Left ventricle myocardium inferior (tissue), 1 donor: Measurements from ENCODE around the gene COG2. TPM values are rescaled to one million over a fixed set of nuclear protein-coding genes. Genes with fewer than 3 reads are reported as not detected.

Source experiments
- DNase-seq: peaks from one replicate; pipeline ENCODE4 v3.0.0-alpha.2; 2020
- H3K27ac ChIP-seq: fragments of 200-600 bp; replicated peaks from 2 replicates; pipeline ENCODE4 v1.8.0; 2021
- H3K27me3 ChIP-seq: fragments of 200-600 bp; 2 replicates; pipeline ENCODE4 v1.8.0; 2021; ENCODE audit warnings: low read depth
- H3K36me3 ChIP-seq: fragments of 200-600 bp; 2 replicates; pipeline ENCODE4 v1.8.0; 2021
- H3K4me1 ChIP-seq: fragments of 200-600 bp; 2 replicates; pipeline ENCODE4 v1.8.0; 2021
- H3K4me3 ChIP-seq: fragments of 200-600 bp; 2 replicates; pipeline ENCODE4 v1.8.0; 2021; ENCODE audit warnings: mild to moderate bottlenecking, moderate library complexity
- H3K9me3 ChIP-seq: fragments of 200-600 bp; replicated peaks from 2 replicates; pipeline ENCODE4 v1.8.0; 2021
- intact Hi-C: fragments of 100-400 bp; cut with micrococcal nuclease; formaldehyde crosslinking; loops from one replicate; pipeline ENCODE4 v1.11.0; 2022
- total RNA-seq: library from RNA; stranded (reverse); fragmentation: NEBNext Ultra II Directional; extraction: Animal tissue kit (Norgen Biotek cat#: 25700); gene quantifications from one replicate; pipeline ENCODE4 v1.2.1, GENCODE V29; 2021
- TF ChIP-seq, protein P1 (sequence below): fragments of 200-600 bp; IDR thresholded peaks from 2 replicates; pipeline ENCODE4 v1.8.0; 2021; ENCODE audit warnings: antibody characterized with exemption, mild to moderate bottlenecking, borderline replicate concordance
- donor health status: DM: no; HTN: yes; CAD: no; lungs with severe emphysema.

COG2 gene
- total RNA-seq, 1 donor from 2014 or later: 25.6 TPM

DNA sequence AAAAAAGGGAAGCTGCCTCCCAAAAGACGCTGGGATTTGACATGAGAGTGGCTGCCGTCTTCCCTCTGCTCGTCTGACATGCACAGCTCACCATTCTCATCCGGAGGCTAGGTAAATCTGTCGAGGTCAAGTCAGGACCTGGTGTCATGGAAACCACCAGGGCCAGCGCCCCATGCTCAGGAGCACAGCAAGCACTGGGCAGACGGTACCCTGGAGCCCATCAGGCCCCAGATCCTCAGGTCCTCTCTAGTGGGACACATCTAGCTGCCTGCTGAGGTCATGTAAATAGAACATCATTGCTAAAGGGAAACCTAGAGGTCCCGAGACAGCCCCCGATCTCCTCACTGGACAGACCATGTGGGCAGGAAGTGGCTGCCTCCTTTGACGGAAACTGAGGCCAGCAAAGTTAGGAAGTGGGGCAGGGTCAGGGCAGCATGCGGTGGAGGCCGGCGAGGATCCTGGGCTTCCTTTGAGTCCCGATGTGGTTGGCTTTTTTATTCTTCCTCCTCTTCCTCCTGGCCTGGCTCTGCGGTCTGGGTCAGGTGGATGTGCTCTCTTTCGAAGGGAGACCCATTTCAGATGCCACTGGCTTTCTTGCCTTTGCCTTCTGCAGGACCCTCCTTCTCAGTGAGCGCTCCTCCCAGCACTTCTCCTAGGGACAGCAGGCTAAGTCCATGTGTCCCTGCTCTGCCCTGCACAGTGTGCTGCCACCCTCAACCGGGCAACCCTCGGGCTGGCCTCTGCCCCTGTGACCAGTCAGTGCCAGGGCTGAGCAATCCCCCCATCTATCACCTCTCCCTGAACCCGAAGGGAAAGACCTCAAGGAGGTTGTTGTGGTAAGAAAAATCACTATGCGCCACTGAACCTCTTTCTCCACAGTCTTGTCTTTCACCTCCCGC is 65.7 kb downstream of the COG2 start:
- no peaks in the 10 kb centered on the region for H3K27me3 ChIP-seq
- no peak for DNase-seq

DNA sequence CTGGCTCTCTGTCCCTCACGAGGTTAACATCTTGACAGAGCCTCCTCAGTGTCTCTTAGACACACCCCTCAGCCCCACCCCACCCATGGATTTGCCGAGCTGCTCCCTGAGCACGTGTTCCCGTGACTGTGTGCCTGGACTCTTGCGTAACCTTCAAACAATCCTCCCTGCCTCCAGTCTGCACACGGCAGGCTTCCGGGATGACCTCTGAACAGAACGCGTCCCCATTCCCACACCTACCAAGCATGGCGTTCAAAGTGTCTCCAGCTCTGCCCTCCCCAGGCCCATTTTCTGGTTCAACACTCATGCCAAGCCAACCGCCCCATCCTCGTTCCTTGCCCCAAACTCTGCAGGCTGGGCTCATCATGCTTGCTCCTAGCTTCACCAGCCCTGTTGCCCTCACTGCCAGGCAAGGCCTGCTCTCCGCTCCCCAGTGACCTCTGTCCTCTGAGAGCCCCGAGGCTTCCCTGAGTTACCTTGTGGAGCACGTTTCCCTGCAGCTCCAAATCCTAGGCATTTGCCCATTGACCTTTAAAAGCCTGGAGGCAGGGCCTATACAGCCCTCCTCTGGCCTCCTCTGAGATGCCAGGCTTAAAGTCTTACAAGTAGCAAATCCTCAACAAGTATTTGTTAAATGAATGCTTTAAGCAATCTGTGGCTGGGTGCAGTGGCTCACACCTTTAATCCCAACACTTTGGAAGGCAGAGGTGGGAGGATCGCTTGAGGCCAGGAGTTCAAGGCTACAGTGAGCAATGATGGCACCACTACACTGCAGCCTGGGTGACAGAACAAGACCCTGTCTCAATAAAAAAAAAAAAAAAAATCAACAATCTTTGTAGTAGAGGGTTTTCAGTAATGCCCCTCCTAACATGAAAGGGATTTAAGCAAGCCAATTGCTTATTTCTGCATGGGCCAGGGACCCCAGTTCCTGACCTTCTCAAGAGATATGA is 66.6 kb downstream of the COG2 start:
- Histone ChIP-seq H3K9me3 (no peaks in the 10 kb centered on the region), H3K4me3 (peak overlapping the region; percentile 68), H3K27ac (peak overlapping the region; percentile 47), H3K27me3 (no peaks in the 10 kb centered on the region), H3K36me3 (peaks cover 17% of the 10 kb centered on the region), H3K4me1 (peaks cover 65% of the 10 kb centered on the region)
- intact Hi-C loops: no loop called here
- TF ChIP-seq, protein P1, sequence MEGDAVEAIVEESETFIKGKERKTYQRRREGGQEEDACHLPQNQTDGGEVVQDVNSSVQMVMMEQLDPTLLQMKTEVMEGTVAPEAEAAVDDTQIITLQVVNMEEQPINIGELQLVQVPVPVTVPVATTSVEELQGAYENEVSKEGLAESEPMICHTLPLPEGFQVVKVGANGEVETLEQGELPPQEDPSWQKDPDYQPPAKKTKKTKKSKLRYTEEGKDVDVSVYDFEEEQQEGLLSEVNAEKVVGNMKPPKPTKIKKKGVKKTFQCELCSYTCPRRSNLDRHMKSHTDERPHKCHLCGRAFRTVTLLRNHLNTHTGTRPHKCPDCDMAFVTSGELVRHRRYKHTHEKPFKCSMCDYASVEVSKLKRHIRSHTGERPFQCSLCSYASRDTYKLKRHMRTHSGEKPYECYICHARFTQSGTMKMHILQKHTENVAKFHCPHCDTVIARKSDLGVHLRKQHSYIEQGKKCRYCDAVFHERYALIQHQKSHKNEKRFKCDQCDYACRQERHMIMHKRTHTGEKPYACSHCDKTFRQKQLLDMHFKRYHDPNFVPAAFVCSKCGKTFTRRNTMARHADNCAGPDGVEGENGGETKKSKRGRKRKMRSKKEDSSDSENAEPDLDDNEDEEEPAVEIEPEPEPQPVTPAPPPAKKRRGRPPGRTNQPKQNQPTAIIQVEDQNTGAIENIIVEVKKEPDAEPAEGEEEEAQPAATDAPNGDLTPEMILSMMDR: no peak
- DNase-seq: peak; percentile 40

More for the DNA sequence above, 65.7 kb downstream of the COG2 start:
- Histone ChIP-seq H3K4me3 (peak overlapping the region; percentile 68), H3K9me3 (no peaks in the 10 kb centered on the region), H3K27ac (peak overlapping the region; percentile 27), H3K4me1 (peaks cover 56% of the 10 kb centered on the region), H3K36me3 (peaks cover 23% of the 10 kb centered on the region)
- intact Hi-C loops: no loop called here
- TF ChIP-seq, protein P1: no peak

DNA sequence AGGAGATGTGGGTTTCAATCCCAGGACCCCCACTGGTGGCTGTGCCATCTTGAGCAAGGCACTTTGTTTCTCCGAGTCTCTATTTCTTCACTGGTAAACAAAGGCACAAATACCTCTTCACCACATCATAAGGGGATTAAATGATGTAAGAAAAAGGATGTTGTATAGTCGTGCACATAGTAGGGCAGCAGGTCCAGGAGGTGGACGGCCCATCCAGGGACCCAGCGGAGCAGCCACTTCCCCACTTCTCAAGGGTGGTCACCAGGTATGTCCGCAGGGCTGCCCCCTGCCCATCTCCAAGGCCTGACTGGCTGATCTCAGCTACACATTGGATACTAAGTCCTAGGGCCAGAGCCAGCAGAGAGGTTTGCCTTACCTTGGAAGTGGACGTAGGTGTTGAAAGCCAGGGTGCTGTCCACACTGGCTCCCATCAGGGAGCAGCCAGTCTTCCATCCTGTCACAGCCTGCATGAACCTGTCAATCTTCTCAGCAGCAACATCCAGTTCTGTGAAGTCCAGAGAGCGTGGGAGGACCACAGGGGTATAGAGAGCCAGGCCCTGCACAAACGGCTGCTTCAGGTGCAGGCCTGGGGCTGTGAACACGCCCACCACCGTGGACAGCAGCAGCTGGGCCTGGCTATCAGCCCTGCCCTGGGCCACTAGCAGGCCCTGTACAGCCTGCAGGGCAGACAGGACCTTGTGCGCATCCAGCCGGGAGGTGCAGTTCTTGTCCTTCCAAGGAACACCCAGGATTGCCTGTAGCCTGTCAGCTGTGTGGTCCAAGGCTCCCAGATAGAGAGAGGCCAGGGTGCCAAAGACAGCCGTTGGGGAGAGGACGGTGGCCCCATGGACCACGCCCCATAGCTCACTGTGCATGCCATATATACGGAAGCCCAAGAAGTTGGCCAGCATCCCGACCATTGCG is 67.6 kb downstream of the COG2 start:
- H3K4me3 ChIP-seq: peak overlapping the region; percentile 68
- no peak for DNase-seq
- H3K36me3 ChIP-seq: peaks cover 7% of the 10 kb centered on the region
- H3K9me3 ChIP-seq: no peaks in the 10 kb centered on the region
- TF ChIP-seq, protein P1: no peak
- H3K27ac ChIP-seq: peak overlapping the region; percentile 8
- intact Hi-C loops: no loop called here
- peaks cover 74% of the 10 kb centered on the region for H3K4me1 ChIP-seq
- H3K27me3 ChIP-seq: no peaks in the 10 kb centered on the region

DNA sequence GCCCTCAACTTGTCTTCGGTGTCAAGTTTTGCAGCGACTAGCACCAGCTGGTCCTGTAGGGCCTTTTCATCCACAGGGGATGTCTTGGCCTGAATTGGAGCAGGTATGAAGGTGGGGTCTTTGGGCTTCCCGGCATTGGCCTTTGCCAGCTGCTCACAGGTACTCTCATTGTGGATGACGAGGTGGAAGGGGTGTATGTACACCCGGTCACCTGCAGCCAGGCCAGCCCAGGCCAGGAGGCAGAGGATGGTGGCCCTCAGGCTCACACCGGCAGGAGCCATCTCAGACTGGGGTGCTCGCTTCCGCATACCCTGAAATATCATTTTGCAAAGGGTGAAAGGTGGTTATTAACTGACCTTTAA is 68.2 kb downstream of the COG2 start:
- Histone ChIP-seq H3K36me3 (peaks cover 4% of the 10 kb centered on the region), H3K9me3 (no peaks in the 10 kb centered on the region), H3K27me3 (no peaks in the 10 kb centered on the region), H3K4me3 (peak overlapping the region; percentile 68), H3K4me1 (peaks cover 78% of the 10 kb centered on the region), H3K27ac (peak overlapping the region; percentile 8)
- intact Hi-C loops: no loop called here
- DNase-seq: no peak
- TF ChIP-seq, protein P1: no peak

DNA sequence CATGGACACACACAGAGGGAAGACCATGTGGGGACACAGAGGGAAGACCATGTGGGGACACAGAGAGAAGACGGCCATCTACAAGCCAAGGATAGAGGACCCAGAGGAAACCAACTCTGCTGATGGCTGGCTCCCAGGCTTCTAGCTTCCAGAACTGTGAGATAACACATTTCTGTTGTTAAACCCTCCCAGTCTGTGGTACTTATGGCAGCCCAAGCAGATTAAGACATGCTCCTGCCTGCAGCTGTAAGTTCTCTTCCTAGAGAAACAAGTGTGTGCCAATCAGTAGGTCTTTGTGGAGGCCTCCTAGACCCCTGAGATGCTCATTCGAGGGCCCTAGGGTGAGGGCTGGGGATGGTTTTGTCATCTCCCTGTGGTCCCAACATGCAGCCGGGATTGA is 69.0 kb downstream of the COG2 start:
- DNase-seq: no peak
- TF ChIP-seq, protein P1: no peak
- peaks cover 4% of the 10 kb centered on the region for H3K36me3 ChIP-seq
- no peaks in the 10 kb centered on the region for H3K27me3 ChIP-seq
- peak overlapping the region; percentile 68 for H3K4me3 ChIP-seq
- peaks cover 71% of the 10 kb centered on the region for H3K4me1 ChIP-seq
- H3K27ac ChIP-seq: peak overlapping the region; percentile 87
- intact Hi-C loops: no loop called here
- no peaks in the 10 kb centered on the region for H3K9me3 ChIP-seq
